Endometrial microvascular endothelial cells (primary cell): ENCODE data around the gene CFAP43. TPM values are rescaled to one million over a fixed set of nuclear protein-coding genes. Genes with fewer than 3 reads are reported as not detected.

Experiments
- in situ Hi-C: cut with HindIII; loops from 2 replicates; pipeline ENCODE4 v1.10.0; 2017; ENCODE audit warnings: low sequenced_read_pairs, low pct_unique_long_range_greater_than_20kb; ENCODE audit errors: inconsistent ontology term
- total RNA-seq: library from RNA; depleted of rRNA; stranded (reverse); fragments of >200 nt; gene quantifications from one replicate; pipeline ENCODE4 v1.2.3, GENCODE V29; 2015; ENCODE audit errors: inconsistent ontology term

CFAP43 gene
- total RNA-seq, 1 donor from 2014 or later: 0.56 TPM

DNA sequence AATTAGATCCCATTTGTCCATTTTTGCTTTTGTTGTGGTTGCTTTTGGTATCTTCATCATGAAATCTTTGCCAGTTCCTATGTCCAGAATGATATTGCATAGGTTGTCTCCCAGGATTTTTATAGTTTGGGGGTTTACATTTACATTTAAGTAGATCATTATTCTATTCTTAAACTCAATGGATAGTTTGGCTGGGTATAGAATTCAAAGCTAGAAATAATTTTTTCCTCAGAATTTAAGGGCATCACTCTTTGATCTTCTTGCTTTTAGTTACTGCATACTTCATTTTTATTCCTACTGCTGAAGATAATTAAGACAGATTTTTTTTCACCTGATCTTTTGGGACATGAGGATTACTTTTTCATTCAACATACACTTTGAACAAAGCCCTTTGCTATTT, 80.4 kb downstream of the CFAP43 start:
- in situ Hi-C loops: no loop called here

- in situ Hi-C loops: no loop called here
Measured at GRCh38 chr10:104150139-104150538, 82.0 kb downstream of the CFAP43 start.

DNA sequence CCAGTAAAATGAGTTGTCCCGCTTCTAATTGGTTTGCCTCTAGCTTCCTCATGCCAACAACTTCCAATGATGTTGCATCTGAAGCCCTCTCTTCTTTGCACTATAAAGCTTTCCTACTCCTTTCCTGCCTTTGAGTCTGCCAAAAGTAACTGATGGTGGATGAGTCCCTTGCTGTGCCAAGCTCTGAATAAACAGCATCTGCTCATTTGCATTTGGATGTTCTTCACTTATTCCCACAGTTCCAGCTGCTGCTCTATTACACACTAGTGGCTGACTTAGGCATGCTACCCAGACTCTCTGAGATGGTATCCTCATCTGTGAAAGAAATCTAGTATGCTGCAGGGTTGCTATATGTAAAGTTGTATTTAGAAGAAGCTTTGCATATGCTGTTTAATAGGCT, 85.3 kb downstream of the CFAP43 start:
- in situ Hi-C loops: no loop called here

- in situ Hi-C loops: no loop called here
Measured at GRCh38 chr10:104144931-104145330, 87.2 kb downstream of the CFAP43 start.

DNA sequence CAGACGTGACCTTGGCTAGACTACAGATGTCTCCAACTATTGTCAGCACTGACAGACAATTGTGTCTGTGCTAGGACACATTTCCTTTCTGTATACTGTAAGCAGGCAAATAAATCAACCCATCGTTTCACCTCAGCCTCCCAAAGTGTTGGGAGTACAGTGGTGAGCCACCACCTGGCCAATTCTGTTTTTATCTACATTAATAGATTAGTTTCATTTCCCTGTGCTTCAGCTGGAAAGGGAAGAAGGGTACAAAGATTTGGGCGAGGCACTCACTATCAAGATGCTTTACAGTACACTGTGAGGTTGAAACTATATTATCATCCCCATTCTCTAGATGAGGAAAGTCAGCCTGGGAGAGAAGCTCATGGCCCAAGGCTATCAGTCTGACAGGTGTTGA, 88.3 kb downstream of the CFAP43 start:
- in situ Hi-C loops: no loop called here

DNA sequence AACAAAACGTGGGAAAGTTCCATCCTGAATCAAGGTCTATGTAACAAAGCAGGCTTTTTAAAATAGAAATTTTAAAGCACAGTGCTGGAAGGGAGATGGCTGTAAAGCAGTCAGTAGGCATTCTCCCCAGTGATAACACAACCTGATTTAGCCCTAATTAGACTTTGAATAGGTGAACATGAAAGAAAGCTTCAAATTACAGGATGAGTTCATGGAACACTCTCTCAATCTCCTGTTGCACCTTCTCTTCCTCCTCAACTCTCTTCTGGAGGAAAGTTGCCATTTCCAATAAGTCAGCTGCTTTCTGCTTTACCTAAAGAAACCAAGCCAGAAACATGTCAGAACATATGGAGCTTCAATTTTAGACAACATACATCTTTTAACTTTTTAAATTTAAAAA, 90.1 kb downstream of the CFAP43 start:
- in situ Hi-C loops: no loop called here

GRCh38 chr10:104139221-104139620, 92.9 kb downstream of the CFAP43 start:
- in situ Hi-C loops: no loop called here

GRCh38 chr10:104138131-104138530, 94.0 kb downstream of the CFAP43 start:
- in situ Hi-C loops: no loop called here

DNA sequence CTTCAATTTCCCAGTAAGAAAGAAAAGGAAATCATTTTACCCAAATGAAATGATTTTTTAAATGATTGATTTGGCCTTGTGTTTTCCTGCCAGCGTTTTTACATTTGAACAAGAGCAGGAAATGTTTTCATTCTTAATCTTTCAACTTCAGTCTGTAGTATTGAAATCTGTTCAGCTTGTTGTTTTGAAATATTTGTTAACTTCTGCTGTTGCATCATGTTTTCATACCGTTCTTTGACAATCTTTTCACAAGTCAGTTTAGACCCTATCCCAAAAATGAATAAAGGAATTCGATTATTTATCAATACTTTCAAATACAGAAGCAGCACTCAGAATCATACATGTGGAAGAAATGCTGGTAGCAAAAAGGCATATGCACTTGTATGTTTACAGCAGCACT, 102.1 kb downstream of the CFAP43 start:
- in situ Hi-C loops: no loop called here

DNA sequence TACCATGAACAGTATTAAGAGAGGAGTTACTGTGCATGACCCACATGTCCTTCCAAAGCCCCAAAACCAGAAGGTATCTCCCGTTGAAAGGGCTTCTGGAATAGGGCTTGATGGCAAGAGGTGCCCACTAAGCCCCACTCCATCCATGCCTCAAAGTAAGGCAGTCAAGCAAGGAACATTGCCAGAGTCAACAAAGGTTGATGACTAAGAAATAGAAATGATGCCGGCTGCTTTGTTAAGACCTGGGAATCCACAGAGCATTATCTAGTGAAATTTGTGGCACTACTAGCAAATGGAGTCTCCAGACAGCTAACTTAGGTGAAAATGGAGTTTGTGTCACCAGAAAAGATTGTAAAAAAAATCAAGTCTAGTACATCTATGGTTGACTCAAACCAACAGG, 104.0 kb downstream of the CFAP43 start:
- in situ Hi-C loops: no loop called here

DNA sequence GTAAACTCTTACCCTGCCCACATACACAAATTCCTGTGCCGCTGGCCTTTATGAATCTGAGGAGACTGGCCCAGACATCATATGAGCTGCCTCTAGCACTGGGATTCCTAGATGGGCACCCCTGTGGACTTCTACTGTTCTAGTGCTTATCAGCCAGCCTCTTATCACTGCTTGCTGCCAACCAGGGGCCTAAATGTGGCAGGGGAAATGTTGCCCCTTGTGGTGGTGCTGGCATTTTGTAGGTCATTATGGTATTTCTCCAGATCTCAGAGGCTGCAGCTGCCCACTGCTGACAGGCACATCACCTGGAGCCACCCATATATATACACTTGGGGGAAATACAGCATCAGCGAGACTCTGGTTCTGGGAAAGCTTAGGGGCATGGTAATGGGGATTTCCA, 104.8 kb downstream of the CFAP43 start:
- in situ Hi-C loops: no loop called here

DNA sequence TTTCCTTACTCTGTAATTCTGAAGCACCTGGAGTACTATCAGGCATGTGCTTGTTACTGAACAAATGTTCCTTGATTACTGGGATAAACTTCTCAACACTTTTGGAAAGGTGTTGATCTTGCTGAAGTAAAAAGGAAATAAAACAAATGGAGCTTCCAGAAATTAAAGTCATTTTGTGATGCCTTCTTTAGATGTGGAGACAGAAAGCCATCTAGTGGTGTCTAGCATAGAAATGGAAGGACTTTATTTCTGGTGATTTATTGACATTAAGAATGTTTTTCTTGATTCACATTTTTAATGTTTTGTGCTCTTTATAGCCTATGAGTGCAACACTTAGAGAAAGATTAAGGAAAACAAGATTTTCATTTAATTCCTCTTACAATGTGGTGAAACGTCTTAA, 108.8 kb downstream of the CFAP43 start:
- in situ Hi-C loops: no loop called here

DNA sequence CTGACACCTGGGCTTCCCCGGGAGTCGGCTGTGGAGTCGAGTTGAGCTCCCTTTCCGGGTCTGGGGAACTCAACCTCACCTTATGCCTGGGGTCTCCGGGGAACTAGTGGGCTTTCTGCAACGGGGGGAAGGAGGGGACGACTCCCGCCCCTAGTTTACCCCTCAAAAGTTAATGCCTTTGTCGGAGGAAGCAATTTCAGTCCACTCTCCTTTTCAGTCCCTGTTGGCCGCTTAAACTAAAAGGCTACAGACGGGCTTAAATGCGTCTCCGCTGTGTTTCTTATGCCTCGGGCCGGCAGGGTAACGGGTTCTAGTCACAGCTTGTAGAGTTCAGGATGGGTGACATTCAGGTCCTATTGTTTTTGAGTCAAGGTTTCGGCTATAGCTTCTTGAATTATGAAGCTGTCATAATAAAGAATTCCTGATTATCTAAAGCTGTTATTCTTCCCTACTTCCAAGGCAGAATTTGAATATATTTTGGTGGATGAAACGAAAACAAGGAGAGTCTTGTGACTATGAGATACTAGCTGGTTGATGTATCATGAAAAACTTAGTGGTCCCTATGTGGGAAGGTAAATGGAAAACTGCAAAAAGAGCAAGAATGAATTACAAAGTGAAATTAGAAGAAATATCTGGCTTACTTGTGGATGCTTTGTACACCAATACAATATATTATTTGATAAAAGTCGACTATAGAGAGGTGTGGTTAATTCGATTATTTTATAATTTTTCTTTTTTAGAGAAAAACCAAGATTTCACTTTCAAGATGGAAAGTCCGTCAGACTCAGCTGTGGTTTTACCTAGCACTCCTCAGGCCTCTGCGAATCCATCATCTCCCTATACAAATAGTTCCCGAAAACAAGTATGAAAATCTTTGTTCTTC, 109.7 kb downstream of the CFAP43 start:
- in situ Hi-C loops: no loop called here

DNA sequence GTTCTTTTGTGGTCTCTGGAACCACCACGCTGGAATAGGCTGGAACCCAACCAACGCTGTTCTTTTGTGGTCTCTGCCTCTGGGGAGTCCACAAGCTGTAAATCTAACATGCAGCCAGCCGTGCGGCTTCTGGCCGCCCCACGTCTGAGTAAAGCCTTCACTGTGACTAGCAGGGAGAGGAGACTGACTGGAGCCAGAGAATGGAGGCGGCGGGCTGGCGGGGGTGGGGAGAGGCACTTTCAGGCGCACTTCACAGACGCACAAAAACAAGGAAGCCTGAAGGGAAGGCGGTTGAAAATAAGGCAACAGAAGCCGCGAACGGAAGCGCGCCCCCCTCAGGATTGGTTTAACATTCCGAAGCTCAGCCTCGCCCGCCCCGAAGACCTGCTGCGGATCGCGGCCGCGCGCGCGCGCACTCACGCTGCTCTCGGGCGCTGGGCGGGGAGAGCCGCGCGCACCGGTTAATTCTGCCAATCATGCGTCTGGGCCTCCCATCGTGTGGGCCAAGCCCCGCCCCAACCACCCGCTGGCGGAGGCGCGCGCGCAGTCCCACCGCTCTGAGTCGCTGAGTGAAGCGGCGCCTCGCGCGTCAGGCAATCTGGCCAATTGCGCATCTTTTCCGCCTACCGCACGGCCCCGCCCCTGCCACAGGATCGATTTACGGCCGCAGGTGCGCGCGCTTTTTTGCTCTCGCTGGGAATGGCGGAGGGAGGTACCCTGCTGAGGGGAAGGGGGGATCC, 110.5 kb downstream of the CFAP43 start, which contains the start of gene SFR1:
SFR1 (plus strand) TSS at position 687 of the 740 bp plus-strand sequence; CDS start at position 700, 13 bp downstream.
- in situ Hi-C loops: no loop called here

DNA sequence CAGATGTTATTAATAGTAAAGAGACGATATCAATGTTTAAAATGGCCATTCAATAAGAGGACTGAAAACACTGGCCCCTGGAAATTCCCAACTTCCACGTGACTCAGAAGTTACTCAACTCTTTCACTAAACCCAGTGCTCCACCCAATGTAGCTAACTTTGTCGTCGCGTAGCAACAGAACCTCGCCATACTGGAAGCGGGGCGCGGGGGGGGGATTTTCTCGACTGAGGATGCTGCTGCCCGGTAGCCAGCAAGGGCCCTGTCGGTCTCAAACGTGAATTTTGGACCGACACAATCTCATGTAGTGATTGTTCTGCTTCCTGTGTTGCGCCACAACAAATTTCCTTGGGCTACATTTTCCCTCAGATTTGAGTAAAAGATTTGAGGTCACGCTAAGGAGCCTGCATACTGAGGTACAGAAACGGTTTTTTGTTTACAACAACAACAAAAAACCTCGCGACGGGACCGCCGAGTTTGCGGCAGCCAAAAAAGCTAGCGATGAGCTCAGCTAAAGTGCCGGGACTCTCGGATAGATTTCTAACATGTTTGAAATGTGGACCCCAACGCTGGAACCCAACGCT, 111.2 kb downstream of the CFAP43 start:
- in situ Hi-C loops: no loop called here

GRCh38 chr10:104120512-104120902, 111.7 kb downstream of the CFAP43 start:
- in situ Hi-C loops: no loop called here

DNA sequence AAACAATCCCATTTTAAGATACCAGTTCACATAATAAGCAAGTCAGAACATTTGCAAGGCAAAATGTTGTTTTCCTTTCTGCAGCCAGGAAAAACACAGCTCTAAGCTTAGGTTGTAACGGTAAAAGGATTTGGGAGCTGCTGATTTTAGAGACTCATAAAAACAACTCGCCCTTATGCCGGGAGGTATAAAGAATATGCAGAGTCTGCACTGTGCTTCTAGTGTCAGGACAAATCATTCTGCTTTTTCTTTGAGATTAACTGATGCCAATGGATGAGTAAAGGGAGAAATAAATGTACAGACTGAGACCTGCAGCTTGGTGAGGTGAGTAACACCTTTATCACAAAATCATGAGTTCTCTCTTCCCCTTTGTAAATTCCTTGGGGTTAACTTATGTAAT, 112.2 kb downstream of the CFAP43 start:
- in situ Hi-C loops: no loop called here

DNA sequence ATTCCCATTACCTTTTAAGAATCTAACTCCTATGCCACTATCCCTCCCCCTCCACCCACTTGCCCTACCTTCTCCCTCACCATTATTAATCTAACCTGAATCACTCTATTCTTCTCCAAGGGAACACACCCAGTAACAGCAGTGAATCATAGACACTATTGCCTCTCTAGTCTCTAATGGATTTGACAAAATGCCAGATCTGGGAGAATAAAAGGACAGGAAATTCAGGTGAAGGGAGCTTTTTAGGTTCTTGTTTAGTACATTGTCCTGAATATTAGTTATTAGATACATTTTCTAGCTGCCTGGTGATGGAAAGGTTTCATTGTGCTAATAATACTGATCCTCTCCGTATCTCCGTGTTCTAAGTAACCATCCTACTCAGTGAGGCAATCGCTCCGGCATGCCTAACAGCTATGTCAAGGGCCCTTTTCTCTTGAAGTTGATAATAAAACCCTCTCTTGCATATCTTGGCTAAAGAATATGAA, 114.3 kb downstream of the CFAP43 start:
- in situ Hi-C loops: no loop called here

- in situ Hi-C loops: no loop called here
Measured at GRCh38 chr10:104113376-104113956, 118.7 kb downstream of the CFAP43 start.
